ENCODE measurements around the gene SMOC2. TPM values are rescaled to one million over a fixed set of nuclear protein-coding genes. Genes with fewer than 3 reads are reported as not detected.

Gene SMOC2
- total and polyA plus RNA-seq, 7 donors, result 12.3 to 90.3 (median 22.8) TPM

DNA sequence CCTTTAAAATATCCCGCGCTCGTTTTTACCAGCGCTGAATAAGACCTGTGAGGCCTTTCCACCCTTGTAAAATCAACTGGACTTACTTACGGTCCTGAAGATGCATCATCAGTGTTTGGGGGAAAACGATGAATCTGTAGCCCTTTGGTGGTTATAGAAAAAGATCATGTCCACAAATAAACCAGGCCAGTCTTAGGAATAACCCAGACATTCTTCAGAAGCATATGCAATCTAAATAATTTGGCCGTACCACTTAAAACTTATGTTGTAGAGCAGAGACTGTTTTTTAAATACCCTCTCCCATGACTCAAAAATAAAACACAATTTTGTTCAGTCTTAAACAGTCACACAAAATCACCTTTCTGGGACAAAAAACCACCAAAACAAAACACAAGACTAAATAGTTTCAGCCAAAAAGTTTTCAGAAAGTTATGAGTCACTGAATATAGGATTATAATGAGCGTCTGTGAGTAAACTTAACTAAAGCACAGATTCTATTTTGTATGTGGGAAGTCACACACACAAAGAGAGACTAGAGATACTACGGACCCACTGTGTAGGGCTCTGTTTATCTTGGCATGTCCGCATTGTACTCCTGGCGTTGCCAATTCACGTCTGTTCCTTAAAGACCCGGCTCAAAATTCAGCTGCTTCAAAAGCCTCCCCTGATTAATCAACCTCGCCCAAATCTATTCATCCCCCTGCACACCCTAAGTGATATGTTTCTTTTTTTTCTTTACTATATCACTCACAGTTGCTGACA lies 26.5 kb upstream of the SMOC2 start:
- TF ChIP-seq, protein P1, sequence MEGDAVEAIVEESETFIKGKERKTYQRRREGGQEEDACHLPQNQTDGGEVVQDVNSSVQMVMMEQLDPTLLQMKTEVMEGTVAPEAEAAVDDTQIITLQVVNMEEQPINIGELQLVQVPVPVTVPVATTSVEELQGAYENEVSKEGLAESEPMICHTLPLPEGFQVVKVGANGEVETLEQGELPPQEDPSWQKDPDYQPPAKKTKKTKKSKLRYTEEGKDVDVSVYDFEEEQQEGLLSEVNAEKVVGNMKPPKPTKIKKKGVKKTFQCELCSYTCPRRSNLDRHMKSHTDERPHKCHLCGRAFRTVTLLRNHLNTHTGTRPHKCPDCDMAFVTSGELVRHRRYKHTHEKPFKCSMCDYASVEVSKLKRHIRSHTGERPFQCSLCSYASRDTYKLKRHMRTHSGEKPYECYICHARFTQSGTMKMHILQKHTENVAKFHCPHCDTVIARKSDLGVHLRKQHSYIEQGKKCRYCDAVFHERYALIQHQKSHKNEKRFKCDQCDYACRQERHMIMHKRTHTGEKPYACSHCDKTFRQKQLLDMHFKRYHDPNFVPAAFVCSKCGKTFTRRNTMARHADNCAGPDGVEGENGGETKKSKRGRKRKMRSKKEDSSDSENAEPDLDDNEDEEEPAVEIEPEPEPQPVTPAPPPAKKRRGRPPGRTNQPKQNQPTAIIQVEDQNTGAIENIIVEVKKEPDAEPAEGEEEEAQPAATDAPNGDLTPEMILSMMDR (IDR thresholded peaks at IDR 0.05), result no peak
- no peaks in the 10 kb centered on the region for H3K9me3 ChIP-seq
- no peak for ATAC-seq
- intact Hi-C loops (cut with DNase I), result no loop called here
- H3K27ac ChIP-seq, result no peak overlapping the region
- H3K27me3 ChIP-seq (ENCODE audit: insufficient read depth in 3 of 3, low read length in 2 of 3), result peaks cover 0 to 24% (median 12%) of the 10 kb centered on the region in 3 donors
- no peaks in the 10 kb centered on the region for H3K36me3 ChIP-seq (ENCODE audit: insufficient read depth in 1 of 2, low read depth in 1 of 2)
- WGBS, 3 donors, result 56 to 68% (median 61%) methylated on average over 14 of the region's 14 CpGs
- no peaks in the 10 kb centered on the region for H3K4me1 ChIP-seq
- no peak overlapping the region for H3K4me3 ChIP-seq
- DNase-seq, result no peak

DNA sequence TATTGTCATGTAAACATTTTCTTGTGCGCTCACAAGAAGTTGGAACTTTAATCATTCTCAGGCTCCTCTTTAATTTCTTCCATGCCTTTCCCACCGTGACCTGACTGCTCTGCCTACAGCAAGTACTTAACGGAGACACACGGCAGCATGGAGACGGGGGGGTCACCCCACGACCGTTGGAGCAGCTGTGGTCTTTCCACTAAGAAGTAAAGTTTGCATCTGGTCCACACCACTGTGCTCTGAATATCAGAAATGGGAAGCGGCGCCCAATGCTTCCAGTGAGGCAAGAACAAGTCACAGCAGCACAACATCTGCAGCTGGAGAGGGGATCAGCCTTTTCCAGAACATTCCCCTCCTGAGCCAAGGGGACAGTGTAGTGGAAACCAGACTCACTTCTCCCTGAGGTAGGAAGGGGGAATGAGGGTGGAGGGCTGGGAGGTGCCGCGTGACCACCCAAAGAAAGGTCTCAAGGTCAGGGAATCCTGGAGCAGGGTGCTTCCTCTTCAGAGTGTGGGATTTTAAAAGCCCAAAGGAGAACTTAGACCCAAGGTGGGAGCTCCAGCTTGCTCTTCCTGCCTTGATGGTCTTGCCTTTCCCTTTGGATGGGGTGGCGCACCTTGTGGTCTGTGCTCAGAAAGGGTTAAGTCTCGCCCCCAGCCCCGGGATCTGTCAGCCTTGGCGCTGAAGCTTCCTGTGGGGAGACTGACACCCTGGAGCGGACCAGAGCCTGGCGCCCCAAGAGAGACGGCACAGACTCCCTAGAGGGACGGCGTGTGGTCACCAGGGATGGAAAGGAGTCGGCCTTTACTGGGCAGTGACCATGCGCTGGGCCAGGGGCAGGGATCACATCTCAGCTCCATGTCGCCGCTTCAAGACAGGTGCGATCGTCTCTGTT lies 25.6 kb upstream of the SMOC2 start:
- TF ChIP-seq, protein P1 (IDR thresholded peaks at IDR 0.05), result no peak
- 62 to 73% (median 70%) methylated on average over 26 of the region's 26 CpGs for WGBS, 3 donors
- ATAC-seq, result peak in 1 of 4 donors; percentile 42

DNA sequence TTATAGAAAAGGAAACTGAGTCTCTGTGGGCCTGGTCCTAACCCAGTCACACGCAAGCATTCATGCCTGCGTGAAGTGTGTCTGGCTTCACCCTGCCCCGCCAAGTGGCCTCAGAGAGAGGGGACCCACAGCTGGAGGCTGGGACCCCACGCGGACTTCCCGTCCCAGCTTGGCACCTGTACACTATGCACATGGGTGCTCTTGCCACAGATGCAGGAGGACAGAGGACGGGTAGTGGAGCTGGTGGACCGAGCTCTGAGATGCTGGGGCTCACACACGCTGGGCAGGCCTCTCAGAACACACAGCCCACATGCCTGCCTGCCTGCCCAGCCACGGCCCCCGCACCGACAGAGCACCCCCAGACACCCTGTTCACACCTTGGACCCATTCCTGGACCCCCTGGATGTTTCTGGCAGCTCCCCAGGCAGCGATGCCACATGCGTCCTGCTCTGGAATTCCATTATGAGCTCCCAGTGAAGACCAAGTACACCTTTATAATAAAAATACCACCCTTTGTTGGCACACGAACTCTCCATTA lies 24.9 kb upstream of the SMOC2 start:
- ATAC-seq (no peak), DNase-seq (no peak)
- intact Hi-C loops (cut with DNase I), result no loop called here
- H3K4me1 ChIP-seq, result no peaks in the 10 kb centered on the region
- 89 to 93% (median 90%) methylated on average over 15 of the region's 15 CpGs for WGBS, 3 donors
- TF ChIP-seq, protein P1 (IDR thresholded peaks at IDR 0.05), result no peak
- H3K9me3 ChIP-seq, result no peaks in the 10 kb centered on the region
- no peak overlapping the region for H3K4me3 ChIP-seq
- H3K27me3 ChIP-seq (ENCODE audit: insufficient read depth in 3 of 3, low read length in 2 of 3), result peaks cover 0 to 24% (median 12%) of the 10 kb centered on the region in 3 donors
- no peak overlapping the region for H3K27ac ChIP-seq
- no peaks in the 10 kb centered on the region for H3K36me3 ChIP-seq (ENCODE audit: insufficient read depth in 1 of 2, low read depth in 1 of 2)

More for the DNA sequence above, 25.6 kb upstream of the SMOC2 start:
- no peaks in the 10 kb centered on the region for H3K9me3 ChIP-seq
- H3K36me3 ChIP-seq (ENCODE audit: insufficient read depth in 1 of 2, low read depth in 1 of 2), result no peaks in the 10 kb centered on the region
- H3K27me3 ChIP-seq (ENCODE audit: insufficient read depth in 3 of 3, low read length in 2 of 3), result peaks cover 0 to 24% (median 12%) of the 10 kb centered on the region in 3 donors
- H3K4me1 ChIP-seq, result no peaks in the 10 kb centered on the region
- DNase-seq, result no peak
- no peak overlapping the region for H3K4me3 ChIP-seq
- H3K27ac ChIP-seq, result no peak overlapping the region
- intact Hi-C loops (cut with DNase I), result no loop called here

DNA sequence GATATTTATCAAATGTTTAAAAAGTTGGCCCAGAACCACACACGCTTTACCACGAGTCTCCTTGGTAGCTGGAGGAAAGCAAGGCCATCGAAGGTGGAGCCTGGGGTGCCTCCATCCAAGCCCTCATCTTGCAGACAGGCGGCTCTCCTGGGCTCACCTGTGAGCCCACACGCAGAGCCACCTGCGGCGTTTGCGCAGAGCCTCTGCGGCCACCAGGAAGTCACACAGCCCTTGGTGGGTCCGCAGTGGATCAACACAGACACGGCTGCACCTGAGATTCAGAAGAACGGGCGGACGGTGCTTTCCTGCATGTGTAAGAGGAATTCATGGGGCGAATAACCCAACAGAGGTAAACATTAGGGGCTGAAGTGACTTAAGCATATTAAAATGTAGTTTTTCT lies 24.5 kb upstream of the SMOC2 start:
- Histone ChIP-seq H3K27me3 (ENCODE audit: insufficient read depth in 3 of 3, low read length in 2 of 3) (peaks cover 0 to 24% (median 12%) of the 10 kb centered on the region in 3 donors), H3K9me3 (no peaks in the 10 kb centered on the region), H3K36me3 (ENCODE audit: insufficient read depth in 1 of 2, low read depth in 1 of 2) (no peaks in the 10 kb centered on the region), H3K27ac (no peak overlapping the region), H3K4me1 (no peaks in the 10 kb centered on the region), H3K4me3 (no peak overlapping the region)
- intact Hi-C loops (cut with DNase I), result no loop called here
- 91 to 96% (median 92%) methylated on average over 15 of the region's 15 CpGs for WGBS, 3 donors
- no peak for DNase-seq
- TF ChIP-seq, protein P1 (IDR thresholded peaks at IDR 0.05), result no peak
- no peak for ATAC-seq

All from psoas muscle (tissue), 8 donors.